H9 (cell line): ENCODE measurements around the gene COPRS. TPM values are rescaled to one million over a fixed set of nuclear protein-coding genes. Genes with fewer than 3 reads are reported as not detected.
A peak's percentile ranks its signal among the peaks of the same experiment; 100 is the strongest.

Experiments
- DNase-seq: peaks from one replicate; pipeline ENCODE4 v3.0.0-alpha.2; 2017
- H2AFZ ChIP-seq: one replicate; pipeline ENCODE4 v1.6.1; 2013; ENCODE audit warnings: mild to moderate bottlenecking, low read length, control low read depth, moderate library complexity
- H2AK5ac ChIP-seq: 2 replicates; pipeline ENCODE4 v1.6.1; 2013; ENCODE audit warnings: low read length, control low read depth, mixed read lengths; ENCODE audit not compliant: insufficient read length
- H2BK120ac ChIP-seq: one replicate; pipeline ENCODE4 v1.6.1; 2013; ENCODE audit warnings: low read depth, mild to moderate bottlenecking, low read length, control low read depth, inconsistent platforms; ENCODE audit not compliant: poor library complexity, severe bottlenecking
- H2BK12ac ChIP-seq: 2 replicates; pipeline ENCODE4 v1.6.1; 2013; ENCODE audit warnings: low read length, control low read depth, mixed read lengths, low read depth; ENCODE audit not compliant: insufficient read length
- H2BK15ac ChIP-seq: 2 replicates; pipeline ENCODE4 v1.6.1; 2013; ENCODE audit warnings: low read depth, low read length, control low read depth
- H2BK20ac ChIP-seq: one replicate; pipeline ENCODE4 v1.6.1; 2013; ENCODE audit warnings: low read depth, mild to moderate bottlenecking, low read length, control low read depth, inconsistent platforms; ENCODE audit not compliant: poor library complexity, severe bottlenecking
- H2BK5ac ChIP-seq: 2 replicates; pipeline ENCODE4 v1.6.1; 2013; ENCODE audit warnings: low read length, control low read depth, mixed read lengths; ENCODE audit not compliant: insufficient read length
- H3K14ac ChIP-seq: 2 replicates; pipeline ENCODE4 v1.6.1; 2013; ENCODE audit warnings: low read length, control low read depth; ENCODE audit not compliant: insufficient read depth
- H3K18ac ChIP-seq: 2 replicates; pipeline ENCODE4 v1.6.1; 2013; ENCODE audit warnings: low read depth, mild to moderate bottlenecking, mixed read lengths, low read length, control low read depth; ENCODE audit not compliant: insufficient read length
- H3K23ac ChIP-seq: 2 replicates; pipeline ENCODE4 v1.6.1; 2013; ENCODE audit warnings: low read length, control low read depth, mixed read lengths, low read depth; ENCODE audit not compliant: insufficient read length
- H3K23me2 ChIP-seq: 2 replicates; pipeline ENCODE4 v1.6.1; 2013; ENCODE audit warnings: low read depth, mild to moderate bottlenecking, mixed read lengths, low read length, control low read depth; ENCODE audit not compliant: insufficient read length, poor library complexity, severe bottlenecking
- H3K27ac ChIP-seq: 2 replicates; pipeline ENCODE4 v1.5.1; 2013; ENCODE audit warnings: low read length, control low read depth, mixed read lengths, low read depth; ENCODE audit not compliant: insufficient read length
- H3K27me3 ChIP-seq: 2 replicates; pipeline ENCODE4 v1.6.1; 2013; ENCODE audit warnings: low read length, control low read depth, inconsistent platforms; ENCODE audit not compliant: insufficient read depth
- H3K4ac ChIP-seq: 2 replicates; pipeline ENCODE4 v1.6.1; 2013; ENCODE audit warnings: low read depth, mild to moderate bottlenecking, control low read depth, inconsistent platforms, low read length, moderate library complexity
- H3K4me1 ChIP-seq: 2 replicates; pipeline ENCODE4 v1.6.1; 2013; ENCODE audit warnings: low read length, control low read depth, inconsistent platforms; ENCODE audit not compliant: insufficient read depth
- H3K4me2 ChIP-seq: 2 replicates; pipeline ENCODE4 v1.6.1; 2013; ENCODE audit warnings: low read length, control low read depth, mixed read lengths; ENCODE audit not compliant: insufficient read length, insufficient read depth
- H3K56ac ChIP-seq: 2 replicates; pipeline ENCODE4 v1.6.1; 2013; ENCODE audit warnings: low read depth, mild to moderate bottlenecking, mixed read lengths, low read length, control low read depth; ENCODE audit not compliant: insufficient read length
- H3K79me1 ChIP-seq: 2 replicates; pipeline ENCODE4 v1.6.1; 2013; ENCODE audit warnings: low read depth, mild to moderate bottlenecking, moderate library complexity, low read length, control low read depth, inconsistent platforms; ENCODE audit not compliant: insufficient read depth, poor library complexity, severe bottlenecking
- H3K79me2 ChIP-seq: 2 replicates; pipeline ENCODE4 v1.6.1; 2013; ENCODE audit warnings: low read length, control low read depth, inconsistent platforms; ENCODE audit not compliant: insufficient read depth
- H3K9ac ChIP-seq: 2 replicates; pipeline ENCODE4 v1.6.1; 2013; ENCODE audit warnings: low read length, control low read depth, mixed read lengths; ENCODE audit not compliant: insufficient read length; ENCODE audit errors: extremely low read depth
- H3K9me3 ChIP-seq: one replicate; pipeline ENCODE4 v1.6.1; 2013; ENCODE audit warnings: low read depth, low read length, inconsistent platforms; ENCODE audit not compliant: control insufficient read depth
- H3T11ph ChIP-seq: one replicate; pipeline ENCODE4 v1.6.1; 2013; ENCODE audit warnings: mild to moderate bottlenecking, low read length, control low read depth, inconsistent platforms
- H4K20me1 ChIP-seq: one replicate; pipeline ENCODE4 v1.6.1; 2013; ENCODE audit not compliant: control insufficient read depth, insufficient read length, insufficient read depth
- H4K5ac ChIP-seq: 2 replicates; pipeline ENCODE4 v1.6.1; 2013; ENCODE audit warnings: low read depth, mild to moderate bottlenecking, mixed read lengths, low read length, control low read depth; ENCODE audit not compliant: insufficient read length
- H4K8ac ChIP-seq: replicated peaks from 2 replicates; pipeline ENCODE4 v1.6.1; 2013; ENCODE audit warnings: low read length, control low read depth, mixed read lengths, low read depth; ENCODE audit not compliant: insufficient read length
- H4K91ac ChIP-seq: 2 replicates; pipeline ENCODE4 v1.6.1; 2013; ENCODE audit warnings: low read depth, mild to moderate bottlenecking, moderate library complexity, mixed read lengths, low read length, control low read depth; ENCODE audit not compliant: insufficient read length
- H3K27ac Mint-ChIP-seq, 3 experiments: 2 replicates in 2 of 3; 3 replicates in 1 of 3; pipeline ENCODE4 v1.8.0; 2020 to 2021; ENCODE audit warnings: mixed read lengths in 3 of 3, mild to moderate bottlenecking in 1 of 3, moderate library complexity in 1 of 3
- H3K27me3 Mint-ChIP-seq: 2 replicates; pipeline ENCODE4 v1.8.0; 2021; ENCODE audit warnings: low read depth, mild to moderate bottlenecking, moderate library complexity, mixed read lengths
- H3K36me3 Mint-ChIP-seq, 3 experiments: 2 replicates in 2 of 3; 3 replicates in 1 of 3; pipeline ENCODE4 v1.8.0; 2020 to 2021; ENCODE audit warnings: low read depth in 3 of 3, mixed read lengths in 3 of 3; ENCODE audit not compliant: insufficient read depth in 1 of 3
- H3K4me1 Mint-ChIP-seq, 2 experiments: 2 replicates each; pipeline ENCODE4 v1.8.0; 2020; ENCODE audit warnings: mixed read lengths in 2 of 2
- H3K4me3 Mint-ChIP-seq, 2 experiments: 2 replicates in 1 of 2; 3 replicates in 1 of 2; pipeline ENCODE4 v1.8.0; 2020 to 2021; ENCODE audit warnings: mild to moderate bottlenecking in 2 of 2, mixed read lengths in 2 of 2, moderate library complexity in 1 of 2
- H3K9me3 Mint-ChIP-seq, 2 experiments: 2 replicates in 1 of 2; 3 replicates in 1 of 2; pipeline ENCODE4 v1.8.0; 2020; ENCODE audit warnings: mild to moderate bottlenecking in 2 of 2, mixed read lengths in 2 of 2, moderate library complexity in 1 of 2
- CTCF ChIP-seq: fragments of 200-600 bp; sonication (generic); conservative IDR thresholded peaks from 3 replicates; pipeline ENCODE4 v1.8.0; 2021; ENCODE audit warnings: antibody characterized with exemption, mild to moderate bottlenecking
- WGBS: extraction: QIAGEN DNeasy Blood & Tissue Kit; methylation state at CpG from one replicate; pipeline ENCODE4 v1.1.7; 2013; ENCODE audit warnings: missing lambda C conversion rate, low lambda C conversion rate, mixed read lengths; ENCODE audit not compliant: insufficient read length; ENCODE audit errors: extremely low coverage; 5-methylcytosine and 5-hydroxymethylcytosine counted together
- total RNA-seq: library from RNA; stranded (reverse); gene quantifications from 2 replicates; pipeline ENCODE4 v1.2.1, GENCODE V29; 2021

COPRS gene
- total RNA-seq, 1 experiment from 2014 or later: 43.8 TPM

GRCh38 chr17:31842195-31843069 is 16.6 kb downstream of the COPRS start:
- Histone ChIP-seq H2BK12ac (no peak overlapping the region), H2BK15ac (no peak overlapping the region), H3K27me3 (no peaks in the 10 kb centered on the region; the same call in 1 of the 2 replicates), H4K20me1 (no peaks in the 10 kb centered on the region), H3K18ac (no peak overlapping the region), H3K79me1 (no peaks in the 10 kb centered on the region), H3K4me2 (peak overlapping the region; percentile 24), H2AK5ac (no peak overlapping the region), H2BK120ac (no peak overlapping the region), H3K9me3 (no peaks in the 10 kb centered on the region), H3K9ac (no peak overlapping the region), H4K8ac (no peak overlapping the region), H3K4ac (no peak overlapping the region), H3K23ac (no peak overlapping the region), H4K5ac (no peak overlapping the region), H3K56ac (no peak overlapping the region), H2BK20ac (no peak overlapping the region), H3K4me1 (no peaks in the 10 kb centered on the region), H3K79me2 (no peaks in the 10 kb centered on the region), H3K14ac (no peak overlapping the region), H3T11ph (no peak overlapping the region), H2AFZ (no peak overlapping the region), H3K23me2 (peaks cover 3% of the 10 kb centered on the region), H3K27ac (no peak overlapping the region), H4K91ac (no peak overlapping the region), H2BK5ac (no peak overlapping the region)
- H3K4me3 Mint-ChIP-seq: no peak overlapping the region
- H3K27me3 Mint-ChIP-seq: peaks cover 8% of the 10 kb centered on the region
- peak; percentile 93 for DNase-seq
- WGBS: no CpG with 5 or more reads among the region's 22 CpGs
- no peak overlapping the region for H3K27ac Mint-ChIP-seq
- H3K4me1 Mint-ChIP-seq: no peaks in the 10 kb centered on the region
- no peaks in the 10 kb centered on the region for H3K36me3 Mint-ChIP-seq
- no peaks in the 10 kb centered on the region for H3K9me3 Mint-ChIP-seq
- peak; percentile 97 for TF ChIP-seq CTCF
